ENCODE measurements around the gene LDHA. TPM values are rescaled to one million over a fixed set of nuclear protein-coding genes. Genes with fewer than 3 reads are reported as not detected.

LDHA gene
- total and polyA plus RNA-seq, 2 of the 13 experiments (the other 11 are each of a cell fraction or from before 2014, with no cell fraction given): 805 to 1,547 TPM

- TF ChIP-seq ZNF660 (CRISPR knock-in tag; IDR thresholded peaks at IDR 0.05; ENCODE audit: borderline replicate concordance, low read depth) (peak; percentile 95; the same call in 1 of the 2 replicates), ZNF776 (CRISPR knock-in tag; IDR thresholded peaks at IDR 0.05) (peak; percentile 99), ZNF260 (CRISPR knock-in tag; IDR thresholded peaks at IDR 0.05; ENCODE audit: borderline replicate concordance, low read depth) (no peak), TRAFD1 (CRISPR knock-in tag; IDR thresholded peaks at IDR 0.05; ENCODE audit: borderline replicate concordance) (no peak), ZNF263 (CRISPR knock-in tag; IDR thresholded peaks at IDR 0.05) (peak; percentile 73), ZNF749 (CRISPR knock-in tag; IDR thresholded peaks at IDR 0.05; ENCODE audit: borderline replicate concordance) (peak; percentile 96), KDM6A (CRISPR knock-in tag; IDR thresholded peaks at IDR 0.05; ENCODE audit: low read depth) (no peak), ZNF17 (CRISPR knock-in tag; IDR thresholded peaks at IDR 0.05) (peak; percentile 96), TOE1 (CRISPR knock-in tag; IDR thresholded peaks at IDR 0.05) (peak; percentile 97), ZNF878 (CRISPR knock-in tag; IDR thresholded peaks at IDR 0.05) (peak; percentile 100), RFX3 (CRISPR knock-in tag; IDR thresholded peaks at IDR 0.05) (no peak), ZBTB37 (CRISPR knock-in tag; IDR thresholded peaks at IDR 0.05) (peak; percentile 85)
- TF ChIP-seq, protein P1, sequence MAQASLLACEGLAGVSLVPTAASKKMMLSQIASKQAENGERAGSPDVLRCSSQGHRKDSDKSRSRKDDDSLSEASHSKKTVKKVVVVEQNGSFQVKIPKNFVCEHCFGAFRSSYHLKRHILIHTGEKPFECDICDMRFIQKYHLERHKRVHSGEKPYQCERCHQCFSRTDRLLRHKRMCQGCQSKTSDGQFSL (CRISPR knock-in tag; IDR thresholded peaks at IDR 0.05): peak; percentile 97; the same call in 1 of the 2 replicates
- TF ChIP-seq, protein P2, sequence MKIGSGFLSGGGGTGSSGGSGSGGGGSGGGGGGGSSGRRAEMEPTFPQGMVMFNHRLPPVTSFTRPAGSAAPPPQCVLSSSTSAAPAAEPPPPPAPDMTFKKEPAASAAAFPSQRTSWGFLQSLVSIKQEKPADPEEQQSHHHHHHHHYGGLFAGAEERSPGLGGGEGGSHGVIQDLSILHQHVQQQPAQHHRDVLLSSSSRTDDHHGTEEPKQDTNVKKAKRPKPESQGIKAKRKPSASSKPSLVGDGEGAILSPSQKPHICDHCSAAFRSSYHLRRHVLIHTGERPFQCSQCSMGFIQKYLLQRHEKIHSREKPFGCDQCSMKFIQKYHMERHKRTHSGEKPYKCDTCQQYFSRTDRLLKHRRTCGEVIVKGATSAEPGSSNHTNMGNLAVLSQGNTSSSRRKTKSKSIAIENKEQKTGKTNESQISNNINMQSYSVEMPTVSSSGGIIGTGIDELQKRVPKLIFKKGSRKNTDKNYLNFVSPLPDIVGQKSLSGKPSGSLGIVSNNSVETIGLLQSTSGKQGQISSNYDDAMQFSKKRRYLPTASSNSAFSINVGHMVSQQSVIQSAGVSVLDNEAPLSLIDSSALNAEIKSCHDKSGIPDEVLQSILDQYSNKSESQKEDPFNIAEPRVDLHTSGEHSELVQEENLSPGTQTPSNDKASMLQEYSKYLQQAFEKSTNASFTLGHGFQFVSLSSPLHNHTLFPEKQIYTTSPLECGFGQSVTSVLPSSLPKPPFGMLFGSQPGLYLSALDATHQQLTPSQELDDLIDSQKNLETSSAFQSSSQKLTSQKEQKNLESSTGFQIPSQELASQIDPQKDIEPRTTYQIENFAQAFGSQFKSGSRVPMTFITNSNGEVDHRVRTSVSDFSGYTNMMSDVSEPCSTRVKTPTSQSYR (CRISPR knock-in tag; IDR thresholded peaks at IDR 0.05; ENCODE audit: borderline replicate concordance): peak; percentile 81
These were observed at the start of gene LDHA (continued) for GRCh38 chr11:18394275-18394927.
